SU-DHL-6 (cell line): ENCODE results near the gene C1orf141.

Experiments used
- H2AFZ ChIP-seq: fragments of 200-600 bp; sonication (generic); 2 replicates; pipeline ENCODE4 v1.6.1; 2014; ENCODE audit warnings: low read depth, mild to moderate bottlenecking, moderate library complexity, mixed read lengths, antibody characterized with exemption, low read length; ENCODE audit not compliant: severe bottlenecking
- H3F3A ChIP-seq: fragments of 200-600 bp; shearing (Covaris generic); 2 replicates; pipeline ENCODE4 v1.6.0; 2016; ENCODE audit warnings: antibody characterized with exemption, mild to moderate bottlenecking; ENCODE audit not compliant: insufficient read depth
- H3K27ac ChIP-seq: fragments of 200-600 bp; sonication (generic); 2 replicates; pipeline ENCODE4 v1.5.1; 2016; ENCODE audit warnings: low read depth, mild to moderate bottlenecking, low read length, moderate library complexity, mixed read lengths
- H3K27me3 ChIP-seq: fragments of 200-600 bp; sonication (generic), shearing (Covaris generic); 2 replicates; pipeline ENCODE4 v1.6.0; 2014; ENCODE audit warnings: mild to moderate bottlenecking, low read length
- H3K36me3 ChIP-seq: fragments of 200-600 bp; sonication (generic); 2 replicates; pipeline ENCODE4 v1.6.1; 2014; ENCODE audit warnings: mild to moderate bottlenecking, low read length, mixed read lengths
- H3K4me2 ChIP-seq: fragments of 300-600, 200-600 bp; shearing (Covaris generic), sonication (generic); 2 replicates; pipeline ENCODE4 v1.6.0; 2014; ENCODE audit warnings: low read length, low read depth, mild to moderate bottlenecking; ENCODE audit not compliant: poor library complexity, severe bottlenecking
- H3K4me3 ChIP-seq: fragments of 200-600 bp; sonication (generic); 2 replicates; pipeline ENCODE4 v1.5.1; 2014; ENCODE audit warnings: antibody characterized with exemption, low read length, mild to moderate bottlenecking, mixed read lengths; ENCODE audit not compliant: insufficient read depth, poor library complexity, severe bottlenecking
- H3K79me2 ChIP-seq: fragments of 200-600 bp; sonication (generic); 2 replicates; pipeline ENCODE4 v1.6.1; 2014; ENCODE audit warnings: mild to moderate bottlenecking, low read length, moderate library complexity; ENCODE audit not compliant: insufficient read depth
- H3K9ac ChIP-seq: fragments of 200-600 bp; sonication (generic); 2 replicates; pipeline ENCODE4 v1.7.0; 2014; ENCODE audit warnings: mild to moderate bottlenecking, low read length
- H3K9me2 ChIP-seq: fragments of 200-600 bp; sonication (generic); replicated peaks from 2 replicates; pipeline ENCODE4 v1.6.1; 2014; ENCODE audit warnings: low read length; ENCODE audit not compliant: insufficient read depth
- H3K9me3 ChIP-seq: fragments of 200-600 bp; sonication (generic); 2 replicates; pipeline ENCODE4 v1.6.1; 2014; ENCODE audit warnings: low read length, mixed read lengths; ENCODE audit not compliant: insufficient read depth
- H4K20me1 ChIP-seq: fragments of 200-600 bp; sonication (generic); 2 replicates; pipeline ENCODE4 v1.6.1; 2014; ENCODE audit warnings: low read depth, mild to moderate bottlenecking, antibody characterized with exemption, low read length, moderate library complexity, mixed read lengths
- EZH2phosphoT487 ChIP-seq: fragments of 200-600 bp; sonication (generic), shearing (Covaris generic); conservative IDR thresholded peaks from 2 replicates; pipeline ENCODE4 v1.6.1; 2018; ENCODE audit warnings: mild to moderate bottlenecking, antibody characterized with exemption, low read length, moderate library complexity, mixed read lengths
- TF ChIP-seq, protein P1 (sequence below): fragments of 200-600 bp; sonication (generic); IDR thresholded peaks from one replicate; pipeline ENCODE4 v1.5.1; 2017; ENCODE audit warnings: antibody characterized with exemption, mild to moderate bottlenecking, low read length, moderate library complexity; ENCODE audit not compliant: insufficient read depth, poor library complexity, severe bottlenecking

The C1orf141 gene

DNA sequence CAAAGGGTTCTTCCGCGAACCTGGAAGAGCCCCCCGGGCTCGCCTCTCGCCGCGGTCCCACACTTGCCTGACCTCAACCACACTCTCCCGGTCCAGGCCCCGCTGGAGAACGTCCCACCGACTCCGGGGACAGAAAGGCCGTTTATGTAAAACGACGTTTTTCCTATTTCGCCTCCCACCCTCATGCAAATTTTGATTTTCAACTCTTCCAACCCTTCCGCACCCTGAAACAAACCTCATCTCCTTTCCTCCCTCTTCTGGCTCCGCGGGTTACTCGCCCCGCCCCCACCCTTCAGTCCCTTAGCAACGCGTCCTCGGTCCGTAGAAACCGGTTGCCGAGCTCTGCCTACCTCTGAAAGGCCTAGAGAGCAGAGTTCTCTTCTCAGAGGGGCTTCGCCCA lies at the start of gene C1orf141:
Gene C1orf141 (minus strand): TSS at position 276 of the 400 bp plus-strand sequence. CDS start 7,730 bp downstream, outside the sequence.
- Histone ChIP-seq H3K36me3 (no peaks in the 10 kb centered on the region), H3K79me2 (no peaks in the 10 kb centered on the region), H3K9me2 (no peaks in the 10 kb centered on the region), H3K27ac (no peak within 1 kb of the TSS), H3K4me3 (no peak within 1 kb of the TSS), H3K4me2 (no peak within 1 kb of the TSS), H3K27me3 (no peaks in the 10 kb centered on the region), H3K9me3 (no peaks in the 10 kb centered on the region), H3K9ac (no peak within 1 kb of the TSS), H2AFZ (peak within 1 kb of the TSS; percentile 3), H4K20me1 (no peaks in the 10 kb centered on the region), H3F3A (no peaks in the 10 kb centered on the region)
- TF ChIP-seq, protein P1, sequence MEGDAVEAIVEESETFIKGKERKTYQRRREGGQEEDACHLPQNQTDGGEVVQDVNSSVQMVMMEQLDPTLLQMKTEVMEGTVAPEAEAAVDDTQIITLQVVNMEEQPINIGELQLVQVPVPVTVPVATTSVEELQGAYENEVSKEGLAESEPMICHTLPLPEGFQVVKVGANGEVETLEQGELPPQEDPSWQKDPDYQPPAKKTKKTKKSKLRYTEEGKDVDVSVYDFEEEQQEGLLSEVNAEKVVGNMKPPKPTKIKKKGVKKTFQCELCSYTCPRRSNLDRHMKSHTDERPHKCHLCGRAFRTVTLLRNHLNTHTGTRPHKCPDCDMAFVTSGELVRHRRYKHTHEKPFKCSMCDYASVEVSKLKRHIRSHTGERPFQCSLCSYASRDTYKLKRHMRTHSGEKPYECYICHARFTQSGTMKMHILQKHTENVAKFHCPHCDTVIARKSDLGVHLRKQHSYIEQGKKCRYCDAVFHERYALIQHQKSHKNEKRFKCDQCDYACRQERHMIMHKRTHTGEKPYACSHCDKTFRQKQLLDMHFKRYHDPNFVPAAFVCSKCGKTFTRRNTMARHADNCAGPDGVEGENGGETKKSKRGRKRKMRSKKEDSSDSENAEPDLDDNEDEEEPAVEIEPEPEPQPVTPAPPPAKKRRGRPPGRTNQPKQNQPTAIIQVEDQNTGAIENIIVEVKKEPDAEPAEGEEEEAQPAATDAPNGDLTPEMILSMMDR, result no peak
- no peak for TF ChIP-seq EZH2phosphoT487

- H3K79me2 ChIP-seq, result no peaks in the 10 kb centered on the region
- H3F3A ChIP-seq, result no peaks in the 10 kb centered on the region
- no peaks in the 10 kb centered on the region for H3K36me3 ChIP-seq
- no peak overlapping the region for H3K4me3 ChIP-seq
- H3K27me3 ChIP-seq, result no peaks in the 10 kb centered on the region
- no peaks in the 10 kb centered on the region for H4K20me1 ChIP-seq
- no peak overlapping the region for H3K27ac ChIP-seq
- H3K4me2 ChIP-seq, result no peak overlapping the region
- H3K9me3 ChIP-seq, result no peaks in the 10 kb centered on the region
- H3K9ac ChIP-seq, result no peak overlapping the region
- H3K9me2 ChIP-seq, result no peaks in the 10 kb centered on the region
- no peak for TF ChIP-seq EZH2phosphoT487
- TF ChIP-seq, protein P1, result no peak
- H2AFZ ChIP-seq, result no peak overlapping the region
Measured at GRCh38 chr1:67175530-67176087, 40.8 kb upstream of the C1orf141 start.

DNA sequence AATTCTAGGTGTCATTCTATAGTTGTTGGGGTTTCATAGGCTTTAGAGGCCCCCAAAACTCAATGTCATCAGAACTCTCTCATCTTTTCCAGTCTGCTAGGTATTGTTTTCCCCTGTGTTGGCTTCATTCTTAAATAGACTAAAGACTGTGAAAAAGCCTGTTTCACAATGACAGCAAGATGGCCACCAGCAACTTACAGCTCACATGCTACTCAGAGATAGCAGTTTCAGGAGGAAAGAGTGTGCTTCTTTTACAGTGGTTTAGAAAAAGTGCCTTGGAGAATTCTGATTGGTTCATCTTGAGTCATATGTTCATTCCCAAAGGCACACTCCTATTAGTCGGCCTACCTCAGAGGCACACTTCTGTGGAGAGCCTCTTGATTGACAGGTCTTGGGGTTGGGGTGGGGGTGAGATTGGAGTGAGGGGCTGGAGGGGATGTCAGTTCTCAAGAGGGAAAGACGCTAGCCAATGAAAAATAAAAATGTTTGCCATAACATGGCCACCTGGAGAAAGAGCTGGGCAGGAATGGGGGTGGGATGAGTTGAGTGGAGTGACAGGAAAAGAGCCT lies 40.0 kb upstream of the C1orf141 start:
- no peaks in the 10 kb centered on the region for H3K36me3 ChIP-seq
- no peak overlapping the region for H3K4me2 ChIP-seq
- H3K79me2 ChIP-seq, result no peaks in the 10 kb centered on the region
- H2AFZ ChIP-seq, result no peak overlapping the region
- H3F3A ChIP-seq, result no peaks in the 10 kb centered on the region
- no peaks in the 10 kb centered on the region for H4K20me1 ChIP-seq
- no peaks in the 10 kb centered on the region for H3K9me2 ChIP-seq
- no peak overlapping the region for H3K9ac ChIP-seq
- TF ChIP-seq, protein P1, result no peak
- TF ChIP-seq EZH2phosphoT487, result no peak
- no peak overlapping the region for H3K4me3 ChIP-seq
- no peaks in the 10 kb centered on the region for H3K27me3 ChIP-seq
- H3K9me3 ChIP-seq, result no peaks in the 10 kb centered on the region
- H3K27ac ChIP-seq, result no peak overlapping the region
